ENCODE measurements around the gene UBA3. TPM values are rescaled to one million over a fixed set of nuclear protein-coding genes. Genes with fewer than 3 reads are reported as not detected.

The UBA3 gene
- total RNA-seq, 1 experiment from 2014 or later: 47.1 TPM

DNA sequence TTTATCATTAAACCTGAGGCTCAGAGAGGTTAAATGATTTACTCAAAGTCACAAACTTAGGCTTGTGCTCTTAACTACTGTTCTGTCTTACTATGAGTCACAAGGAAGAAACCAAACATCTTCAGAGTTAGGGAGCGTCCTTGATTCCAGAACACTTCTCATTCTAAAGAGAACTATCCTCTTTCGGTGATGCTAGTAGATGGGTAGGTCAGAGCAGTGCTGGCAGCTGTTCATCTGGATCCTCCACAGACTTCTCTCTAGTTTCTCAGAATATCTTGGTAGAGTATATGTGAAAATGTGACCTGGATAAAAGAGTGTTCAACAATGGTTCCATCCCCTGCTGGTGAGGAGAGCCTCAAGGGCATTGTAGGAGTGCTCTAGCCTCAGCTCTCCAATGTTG is 7.9 kb upstream of the UBA3 start:
- ChIA-PET CTCF (no interaction called here), POLR2A (no interaction called here)
- BruUV-seq (replicated peaks): no TSS peak
- TF ChIP-seq POLR2AphosphoS5 (IDR thresholded peaks at IDR 0.05; ENCODE audit: low read depth, low read length) (no peak), CTCF (IDR thresholded peaks at IDR 0.05) (no peak)
- in situ Hi-C loops (cut with HindIII; ENCODE audit: low pct_unique_long_range_greater_than_20kb, low sequenced_read_pairs): no loop called here
- Histone ChIP-seq H3K4me3 (ENCODE audit: low read depth in 2 of 2, low read length in 2 of 2) (no peak overlapping the region), H3K4me1 (ENCODE audit: control insufficient read depth, insufficient read depth, low read length) (peaks cover 37% of the 10 kb centered on the region), H3K36me3 (ENCODE audit: control insufficient read depth, insufficient read depth, low read length) (no peaks in the 10 kb centered on the region; the same call in none of the 2 replicates), H3K27ac (ENCODE audit: low read length) (peak overlapping the region; percentile 59), H3K27me3 (ENCODE audit: control insufficient read depth, insufficient read depth, low read length) (no peaks in the 10 kb centered on the region), H3K9me3 (ENCODE audit: control insufficient read depth, insufficient read depth, low read depth, low read length) (no peaks in the 10 kb centered on the region)
- intact Hi-C loops (cut with micrococcal nuclease; ENCODE audit: unreplicated experiment): no loop called here
- ATAC-seq: no peak
- no peak for DNase-seq (ENCODE audit: low read depth, low spot score)

DNA sequence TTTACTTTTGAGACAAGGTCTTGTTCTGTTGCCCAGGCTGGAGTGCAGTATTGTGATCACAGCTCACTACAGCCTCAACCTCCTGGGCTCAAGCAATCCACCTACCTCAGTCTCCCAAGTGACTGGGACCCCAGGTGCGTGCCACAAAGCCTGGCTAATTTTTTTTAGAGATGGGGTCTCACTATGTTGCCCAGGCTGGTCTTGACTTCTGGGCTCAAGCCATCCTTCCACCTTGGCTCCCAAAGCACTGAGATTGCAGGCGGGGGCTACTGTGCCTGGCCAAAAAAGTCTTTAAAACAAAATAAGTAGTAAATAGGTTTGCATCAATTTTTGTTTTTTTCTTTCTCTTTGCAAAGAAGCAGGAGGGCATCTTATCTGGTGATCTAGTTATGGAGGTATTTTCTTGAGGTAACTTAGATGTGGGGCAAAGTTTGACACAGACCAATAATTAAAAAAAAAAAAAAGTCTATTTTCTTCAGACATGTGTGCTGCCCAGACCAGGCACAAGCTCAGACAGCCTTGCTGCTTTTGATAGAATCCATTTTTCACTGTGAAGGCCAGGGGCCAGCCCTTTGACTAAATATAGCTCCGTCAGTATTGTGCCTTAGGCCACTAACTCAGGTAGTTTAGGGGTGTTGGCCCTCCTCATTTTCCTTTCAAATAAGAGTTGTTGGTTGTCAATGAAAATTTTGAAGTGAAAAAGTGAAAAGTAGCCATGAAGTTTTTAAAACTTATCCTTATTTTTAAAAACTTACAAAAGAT is 7.0 kb upstream of the UBA3 start:
- no peaks in the 10 kb centered on the region for H3K27me3 ChIP-seq (ENCODE audit: control insufficient read depth, insufficient read depth, low read length)
- CTCF ChIA-PET: no interaction called here
- ATAC-seq (no peak), DNase-seq (ENCODE audit: low read depth, low spot score) (no peak)
- H3K27ac ChIP-seq (ENCODE audit: low read length): peak overlapping the region; percentile 89
- intact Hi-C loops (cut with micrococcal nuclease; ENCODE audit: unreplicated experiment) (no loop called here), in situ Hi-C loops (cut with HindIII; ENCODE audit: low pct_unique_long_range_greater_than_20kb, low sequenced_read_pairs) (no loop called here)
- H3K9me3 ChIP-seq (ENCODE audit: control insufficient read depth, insufficient read depth, low read depth, low read length): no peaks in the 10 kb centered on the region
- peak overlapping the region in 1 of 2 experiments; percentile 29; a peak in 2 of 4 replicates for H3K4me3 ChIP-seq (ENCODE audit: low read depth in 2 of 2, low read length in 2 of 2)
- H3K36me3 ChIP-seq (ENCODE audit: control insufficient read depth, insufficient read depth, low read length): no peaks in the 10 kb centered on the region; the same call in none of the 2 replicates
- BruUV-seq (replicated peaks): TSS peak; percentile 45
- POLR2A ChIA-PET: no interaction called here
- TF ChIP-seq CTCF (IDR thresholded peaks at IDR 0.05): no peak
- no peak for TF ChIP-seq TCF7L2 (IDR thresholded peaks at IDR 0.05; ENCODE audit: low read depth, low read length)
- TF ChIP-seq SIN3A (IDR thresholded peaks at IDR 0.05; ENCODE audit: borderline replicate concordance, insufficient read depth, low read depth, low read length): no peak
- TF ChIP-seq POLR2AphosphoS5 (IDR thresholded peaks at IDR 0.05; ENCODE audit: low read depth, low read length): no peak
- TF ChIP-seq, protein P1, sequence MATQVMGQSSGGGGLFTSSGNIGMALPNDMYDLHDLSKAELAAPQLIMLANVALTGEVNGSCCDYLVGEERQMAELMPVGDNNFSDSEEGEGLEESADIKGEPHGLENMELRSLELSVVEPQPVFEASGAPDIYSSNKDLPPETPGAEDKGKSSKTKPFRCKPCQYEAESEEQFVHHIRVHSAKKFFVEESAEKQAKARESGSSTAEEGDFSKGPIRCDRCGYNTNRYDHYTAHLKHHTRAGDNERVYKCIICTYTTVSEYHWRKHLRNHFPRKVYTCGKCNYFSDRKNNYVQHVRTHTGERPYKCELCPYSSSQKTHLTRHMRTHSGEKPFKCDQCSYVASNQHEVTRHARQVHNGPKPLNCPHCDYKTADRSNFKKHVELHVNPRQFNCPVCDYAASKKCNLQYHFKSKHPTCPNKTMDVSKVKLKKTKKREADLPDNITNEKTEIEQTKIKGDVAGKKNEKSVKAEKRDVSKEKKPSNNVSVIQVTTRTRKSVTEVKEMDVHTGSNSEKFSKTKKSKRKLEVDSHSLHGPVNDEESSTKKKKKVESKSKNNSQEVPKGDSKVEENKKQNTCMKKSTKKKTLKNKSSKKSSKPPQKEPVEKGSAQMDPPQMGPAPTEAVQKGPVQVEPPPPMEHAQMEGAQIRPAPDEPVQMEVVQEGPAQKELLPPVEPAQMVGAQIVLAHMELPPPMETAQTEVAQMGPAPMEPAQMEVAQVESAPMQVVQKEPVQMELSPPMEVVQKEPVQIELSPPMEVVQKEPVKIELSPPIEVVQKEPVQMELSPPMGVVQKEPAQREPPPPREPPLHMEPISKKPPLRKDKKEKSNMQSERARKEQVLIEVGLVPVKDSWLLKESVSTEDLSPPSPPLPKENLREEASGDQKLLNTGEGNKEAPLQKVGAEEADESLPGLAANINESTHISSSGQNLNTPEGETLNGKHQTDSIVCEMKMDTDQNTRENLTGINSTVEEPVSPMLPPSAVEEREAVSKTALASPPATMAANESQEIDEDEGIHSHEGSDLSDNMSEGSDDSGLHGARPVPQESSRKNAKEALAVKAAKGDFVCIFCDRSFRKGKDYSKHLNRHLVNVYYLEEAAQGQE (IDR thresholded peaks at IDR 0.05; ENCODE audit: insufficient read depth in 1 of 2, low read depth in 2 of 2, low read length in 1 of 2): no peak
- H3K4me1 ChIP-seq (ENCODE audit: control insufficient read depth, insufficient read depth, low read length): peaks cover 46% of the 10 kb centered on the region
